ENCODE measurements around the gene ANXA2.

ANXA2 gene

GRCh38 chr15:60397772-60398445 lies at the start of gene ANXA2:
ANXA2 (minus strand) TSS chr15:60397986; CDS start chr15:60386075, 11,911 bp downstream.
- no peaks in the 10 kb centered on the region for H3K36me3 ChIP-seq (ENCODE audit: control insufficient read depth, low read depth, low read length)

DNA sequence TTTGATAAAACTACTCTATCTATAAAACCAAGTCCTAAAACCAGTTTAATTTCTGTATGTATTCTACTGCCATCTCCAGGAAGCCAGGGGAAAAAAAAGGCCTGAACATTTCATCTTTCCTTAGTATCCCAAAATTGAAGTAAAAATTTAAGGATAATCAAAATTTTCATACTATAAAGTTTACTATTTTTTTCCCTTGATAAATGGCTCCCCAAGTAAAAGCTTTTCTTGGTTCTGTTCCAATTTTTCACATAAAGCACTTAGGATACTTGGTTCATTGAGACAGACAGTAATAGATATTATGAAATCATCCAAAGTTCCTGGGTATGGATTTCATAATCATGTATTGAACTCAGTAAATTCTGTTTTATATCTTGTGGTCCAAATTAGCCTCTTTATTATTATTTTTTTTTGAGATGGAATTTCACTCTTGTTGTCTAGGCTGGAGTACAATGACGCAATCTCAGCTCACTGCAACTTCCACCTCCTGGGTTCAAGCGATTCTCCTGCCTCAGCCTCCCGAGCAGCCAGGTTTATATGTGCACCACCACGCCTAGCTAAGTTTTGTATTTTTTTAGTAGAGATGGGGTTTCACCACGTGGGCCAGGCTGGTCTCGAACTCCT lies 46.6 kb upstream of the ANXA2 start:
- H3K9ac ChIP-seq (ENCODE audit: low read length), result no peak overlapping the region
- H3K4me1 ChIP-seq (ENCODE audit: control insufficient read depth, low read depth, low read length), result no peaks in the 10 kb centered on the region
- no peak overlapping the region for H3K4me3 ChIP-seq (ENCODE audit: low read length)
- H3K27me3 ChIP-seq (ENCODE audit: control insufficient read depth, insufficient read depth, low read length), result no peaks in the 10 kb centered on the region
- H3K9me3 ChIP-seq (ENCODE audit: control insufficient read depth, low read depth, low read length), result no peaks in the 10 kb centered on the region
- peaks cover 46% of the 10 kb centered on the region for H3K36me3 ChIP-seq (ENCODE audit: control insufficient read depth, low read depth, low read length)
- no peak overlapping the region for H3K27ac ChIP-seq (ENCODE audit: low read length)

More at GRCh38 chr15:60397772-60398445, at the start of gene ANXA2:
- Histone ChIP-seq H3K27ac (ENCODE audit: low read length) (no peak within 1 kb of the TSS), H3K4me3 (ENCODE audit: low read length) (peak within 1 kb of the TSS; percentile 70), H3K4me1 (ENCODE audit: control insufficient read depth, low read depth, low read length) (peaks cover 18% of the 10 kb centered on the region), H3K27me3 (ENCODE audit: control insufficient read depth, insufficient read depth, low read length) (peaks cover 40% of the 10 kb centered on the region), H3K9me3 (ENCODE audit: control insufficient read depth, low read depth, low read length) (no peaks in the 10 kb centered on the region), H3K9ac (ENCODE audit: low read length) (peak within 1 kb of the TSS; percentile 66)

DNA sequence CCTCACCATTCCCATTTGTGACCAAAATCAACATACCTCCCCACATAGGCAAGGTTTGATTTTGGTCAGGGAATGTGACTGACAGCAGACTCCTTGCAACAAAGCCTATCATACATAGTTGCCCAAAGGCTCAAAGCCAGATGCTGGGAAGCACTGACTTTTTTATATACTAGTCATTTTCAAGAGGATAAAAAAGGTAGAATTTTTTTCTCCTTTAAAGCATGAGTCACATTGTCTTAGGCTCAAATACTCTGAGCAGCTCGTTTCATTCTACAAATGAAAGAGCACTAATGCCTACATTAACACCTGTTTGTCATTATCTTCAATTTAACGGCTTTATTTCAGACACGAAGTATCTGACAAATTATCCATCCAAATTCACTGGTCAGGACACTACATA lies 45.0 kb upstream of the ANXA2 start:
- Histone ChIP-seq H3K27me3 (ENCODE audit: control insufficient read depth, insufficient read depth, low read length) (no peaks in the 10 kb centered on the region), H3K9me3 (ENCODE audit: control insufficient read depth, low read depth, low read length) (no peaks in the 10 kb centered on the region), H3K27ac (ENCODE audit: low read length) (no peak overlapping the region), H3K4me1 (ENCODE audit: control insufficient read depth, low read depth, low read length) (no peaks in the 10 kb centered on the region), H3K4me3 (ENCODE audit: low read length) (no peak overlapping the region), H3K9ac (ENCODE audit: low read length) (no peak overlapping the region), H3K36me3 (ENCODE audit: control insufficient read depth, low read depth, low read length) (peaks cover 38% of the 10 kb centered on the region)

- Histone ChIP-seq H3K4me1 (ENCODE audit: control insufficient read depth, low read depth, low read length) (no peaks in the 10 kb centered on the region), H3K9ac (ENCODE audit: low read length) (no peak overlapping the region), H3K36me3 (ENCODE audit: control insufficient read depth, low read depth, low read length) (peaks cover 33% of the 10 kb centered on the region), H3K27ac (ENCODE audit: low read length) (no peak overlapping the region), H3K27me3 (ENCODE audit: control insufficient read depth, insufficient read depth, low read length) (no peaks in the 10 kb centered on the region), H3K4me3 (ENCODE audit: low read length) (no peak overlapping the region), H3K9me3 (ENCODE audit: control insufficient read depth, low read depth, low read length) (no peaks in the 10 kb centered on the region)
These were observed 44.4 kb upstream of the ANXA2 start for GRCh38 chr15:60442031-60442650.

- no peaks in the 10 kb centered on the region for H3K27me3 ChIP-seq (ENCODE audit: control insufficient read depth, insufficient read depth, low read length)
- no peaks in the 10 kb centered on the region for H3K4me1 ChIP-seq (ENCODE audit: control insufficient read depth, low read depth, low read length)
- H3K9ac ChIP-seq (ENCODE audit: low read length), result no peak overlapping the region
- peaks cover 33% of the 10 kb centered on the region for H3K36me3 ChIP-seq (ENCODE audit: control insufficient read depth, low read depth, low read length)
- no peak overlapping the region for H3K27ac ChIP-seq (ENCODE audit: low read length)
- H3K4me3 ChIP-seq (ENCODE audit: low read length), result no peak overlapping the region
- H3K9me3 ChIP-seq (ENCODE audit: control insufficient read depth, low read depth, low read length), result no peaks in the 10 kb centered on the region
These were observed 43.5 kb upstream of the ANXA2 start for GRCh38 chr15:60441331-60441730.

DNA sequence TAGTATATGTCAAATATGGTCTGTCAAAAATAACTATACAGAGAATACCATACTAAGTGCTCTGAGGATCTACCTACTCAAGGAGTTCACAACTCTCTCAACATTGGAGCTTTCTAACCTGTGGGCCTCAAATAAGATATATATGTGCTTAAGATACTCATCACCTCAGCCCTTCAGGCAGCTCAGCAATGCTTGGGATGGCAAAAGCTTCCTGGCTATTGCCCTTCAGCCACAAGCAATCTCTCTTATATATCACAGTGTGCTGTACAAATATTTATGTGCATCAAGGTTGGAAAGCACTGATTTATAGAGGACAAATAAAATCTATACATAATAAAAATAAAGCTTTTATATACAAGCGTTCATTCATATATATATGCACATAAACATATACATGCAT lies 40.9 kb upstream of the ANXA2 start:
- Histone ChIP-seq H3K36me3 (ENCODE audit: control insufficient read depth, low read depth, low read length) (peaks cover 38% of the 10 kb centered on the region), H3K9me3 (ENCODE audit: control insufficient read depth, low read depth, low read length) (no peaks in the 10 kb centered on the region), H3K27me3 (ENCODE audit: control insufficient read depth, insufficient read depth, low read length) (no peaks in the 10 kb centered on the region), H3K27ac (ENCODE audit: low read length) (no peak overlapping the region), H3K4me3 (ENCODE audit: low read length) (no peak overlapping the region), H3K4me1 (ENCODE audit: control insufficient read depth, low read depth, low read length) (no peaks in the 10 kb centered on the region), H3K9ac (ENCODE audit: low read length) (no peak overlapping the region)

- H3K9me3 ChIP-seq (ENCODE audit: control insufficient read depth, low read depth, low read length), result no peaks in the 10 kb centered on the region
- H3K27me3 ChIP-seq (ENCODE audit: control insufficient read depth, insufficient read depth, low read length), result no peaks in the 10 kb centered on the region
- H3K4me1 ChIP-seq (ENCODE audit: control insufficient read depth, low read depth, low read length), result peaks cover under 1% of the 10 kb centered on the region
- H3K4me3 ChIP-seq (ENCODE audit: low read length), result no peak overlapping the region
- H3K36me3 ChIP-seq (ENCODE audit: control insufficient read depth, low read depth, low read length), result peaks cover 37% of the 10 kb centered on the region
- no peak overlapping the region for H3K9ac ChIP-seq (ENCODE audit: low read length)
- no peak overlapping the region for H3K27ac ChIP-seq (ENCODE audit: low read length)
These were observed 31.1 kb upstream of the ANXA2 start for GRCh38 chr15:60428935-60429334.

- Histone ChIP-seq H3K4me1 (ENCODE audit: control insufficient read depth, low read depth, low read length) (peaks cover 4% of the 10 kb centered on the region), H3K4me3 (ENCODE audit: low read length) (no peak overlapping the region), H3K27ac (ENCODE audit: low read length) (no peak overlapping the region), H3K9ac (ENCODE audit: low read length) (no peak overlapping the region), H3K36me3 (ENCODE audit: control insufficient read depth, low read depth, low read length) (peaks cover 39% of the 10 kb centered on the region), H3K9me3 (ENCODE audit: control insufficient read depth, low read depth, low read length) (no peaks in the 10 kb centered on the region), H3K27me3 (ENCODE audit: control insufficient read depth, insufficient read depth, low read length) (no peaks in the 10 kb centered on the region)
These were observed 29.2 kb upstream of the ANXA2 start for GRCh38 chr15:60426870-60427508.

DNA sequence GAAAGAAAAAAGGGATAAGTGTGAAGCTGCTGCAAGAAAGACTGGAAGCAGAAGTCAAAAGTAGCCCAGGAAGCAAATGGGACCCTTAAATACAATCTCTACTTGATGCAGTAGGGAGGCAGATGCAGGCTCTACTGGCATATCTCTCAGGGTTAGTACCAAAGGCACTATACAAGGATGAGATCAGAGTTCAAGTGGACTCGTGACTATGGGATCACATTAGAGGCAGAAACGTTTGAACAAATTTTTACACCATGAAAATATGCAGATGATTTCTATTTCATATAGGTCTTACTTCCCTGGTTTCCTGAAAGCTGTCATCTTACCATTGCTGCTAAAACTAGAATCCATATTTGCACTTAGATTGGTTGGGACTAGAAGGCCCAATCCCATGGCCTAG lies 27.7 kb upstream of the ANXA2 start:
- H3K27me3 ChIP-seq (ENCODE audit: control insufficient read depth, insufficient read depth, low read length), result no peaks in the 10 kb centered on the region
- no peak overlapping the region for H3K4me3 ChIP-seq (ENCODE audit: low read length)
- no peak overlapping the region for H3K27ac ChIP-seq (ENCODE audit: low read length)
- peaks cover 4% of the 10 kb centered on the region for H3K4me1 ChIP-seq (ENCODE audit: control insufficient read depth, low read depth, low read length)
- H3K36me3 ChIP-seq (ENCODE audit: control insufficient read depth, low read depth, low read length), result peaks cover 35% of the 10 kb centered on the region
- H3K9me3 ChIP-seq (ENCODE audit: control insufficient read depth, low read depth, low read length), result no peaks in the 10 kb centered on the region
- H3K9ac ChIP-seq (ENCODE audit: low read length), result no peak overlapping the region

GRCh38 chr15:60424006-60424405 lies 26.2 kb upstream of the ANXA2 start:
- peaks cover 30% of the 10 kb centered on the region for H3K36me3 ChIP-seq (ENCODE audit: control insufficient read depth, low read depth, low read length)
- H3K9me3 ChIP-seq (ENCODE audit: control insufficient read depth, low read depth, low read length), result no peaks in the 10 kb centered on the region
- peaks cover 4% of the 10 kb centered on the region for H3K4me1 ChIP-seq (ENCODE audit: control insufficient read depth, low read depth, low read length)
- no peak overlapping the region for H3K4me3 ChIP-seq (ENCODE audit: low read length)
- no peak overlapping the region for H3K9ac ChIP-seq (ENCODE audit: low read length)
- no peaks in the 10 kb centered on the region for H3K27me3 ChIP-seq (ENCODE audit: control insufficient read depth, insufficient read depth, low read length)
- H3K27ac ChIP-seq (ENCODE audit: low read length), result no peak overlapping the region

DNA sequence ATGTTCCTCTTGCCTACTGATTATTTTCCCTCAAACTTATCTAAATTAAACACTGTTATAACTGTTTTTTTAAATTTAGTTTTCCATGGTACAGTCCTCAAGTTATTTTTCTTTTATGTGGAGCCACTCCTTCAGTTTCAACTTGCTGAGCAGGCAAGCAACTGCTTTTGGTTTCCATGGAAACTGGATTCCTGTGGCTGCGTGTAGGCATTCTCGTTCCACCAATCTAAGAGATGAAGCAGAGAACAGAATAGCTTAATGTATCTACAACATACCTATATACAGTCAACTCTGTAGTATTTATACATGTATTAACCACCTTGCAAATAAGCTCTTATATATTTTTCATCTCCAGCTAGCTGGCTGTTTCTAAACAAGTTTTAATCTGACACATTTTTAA lies 25.8 kb upstream of the ANXA2 start:
- Histone ChIP-seq H3K4me3 (ENCODE audit: low read length) (no peak overlapping the region), H3K9ac (ENCODE audit: low read length) (no peak overlapping the region)

More for the DNA sequence above, 25.8 kb upstream of the ANXA2 start:
- Histone ChIP-seq H3K36me3 (ENCODE audit: control insufficient read depth, low read depth, low read length) (peaks cover 30% of the 10 kb centered on the region), H3K4me1 (ENCODE audit: control insufficient read depth, low read depth, low read length) (peaks cover 4% of the 10 kb centered on the region), H3K27me3 (ENCODE audit: control insufficient read depth, insufficient read depth, low read length) (no peaks in the 10 kb centered on the region), H3K27ac (ENCODE audit: low read length) (no peak overlapping the region), H3K9me3 (ENCODE audit: control insufficient read depth, low read depth, low read length) (no peaks in the 10 kb centered on the region)

Data from iPS-18a (cell line).